Effector memory CD8-positive, alpha-beta T cell (primary cell): ENCODE measurements around the gene RBFOX2.

Experiments
- ATAC-seq: fragments of 150-1000 bp; cut with Tn5 transposase; replicated peaks from 2 replicates; pipeline ENCODE4 v1.10.0; 2021; ENCODE audit warnings: mild to moderate bottlenecking, moderate library complexity
- DNase-seq, 3 experiments: peaks; one replicate each; pipeline ENCODE4 v3.0.0; 2021
- H3K27ac Mint-ChIP-seq, 2 donors: one replicate each; pipeline ENCODE4 v1.8.0; 2022; ENCODE audit warnings: mild to moderate bottlenecking in 2 of 2, mixed read lengths in 2 of 2, moderate library complexity in 2 of 2
- H3K27me3 Mint-ChIP-seq, 2 donors: one replicate each; pipeline ENCODE4 v1.8.0; 2022; ENCODE audit warnings: mixed read lengths in 2 of 2
- H3K36me3 Mint-ChIP-seq: one replicate; pipeline ENCODE4 v1.8.0; 2022; ENCODE audit warnings: mild to moderate bottlenecking, moderate library complexity, mixed read lengths; ENCODE audit not compliant: insufficient read depth
- H3K4me1 Mint-ChIP-seq, 2 donors: one replicate each; pipeline ENCODE4 v1.8.0; 2022; ENCODE audit warnings: low read depth in 2 of 2, mixed read lengths in 2 of 2
- H3K4me3 Mint-ChIP-seq, 2 donors: one replicate each; pipeline ENCODE4 v1.8.0; 2022; ENCODE audit warnings: mild to moderate bottlenecking in 2 of 2, mixed read lengths in 2 of 2, moderate library complexity in 2 of 2
- H3K9me3 Mint-ChIP-seq, 2 donors: one replicate each; pipeline ENCODE4 v1.8.0; 2022; ENCODE audit warnings: mixed read lengths in 2 of 2

RBFOX2 gene

DNA sequence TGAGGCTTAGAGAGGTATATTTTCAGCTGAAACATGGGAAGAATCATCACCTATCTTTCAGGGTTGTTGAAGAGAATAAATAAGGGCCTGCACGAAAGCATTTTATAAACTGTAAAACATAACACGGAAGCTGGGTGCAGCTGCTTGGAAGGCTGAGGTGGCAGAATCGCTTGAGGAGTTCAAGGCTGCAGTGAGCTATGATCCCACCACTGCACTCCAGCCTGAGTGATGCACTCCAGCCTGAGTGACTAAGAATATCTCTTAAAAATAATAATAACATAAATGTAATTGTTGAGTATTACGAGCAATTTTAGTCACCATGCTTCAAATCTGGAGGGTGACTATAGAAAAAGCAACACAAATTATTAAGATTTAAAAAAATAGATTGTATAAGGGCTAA, 16.3 kb downstream of the RBFOX2 start:
- H3K4me3 Mint-ChIP-seq, result no peak overlapping the region
- H3K9me3 Mint-ChIP-seq, result no peaks in the 10 kb centered on the region

DNA sequence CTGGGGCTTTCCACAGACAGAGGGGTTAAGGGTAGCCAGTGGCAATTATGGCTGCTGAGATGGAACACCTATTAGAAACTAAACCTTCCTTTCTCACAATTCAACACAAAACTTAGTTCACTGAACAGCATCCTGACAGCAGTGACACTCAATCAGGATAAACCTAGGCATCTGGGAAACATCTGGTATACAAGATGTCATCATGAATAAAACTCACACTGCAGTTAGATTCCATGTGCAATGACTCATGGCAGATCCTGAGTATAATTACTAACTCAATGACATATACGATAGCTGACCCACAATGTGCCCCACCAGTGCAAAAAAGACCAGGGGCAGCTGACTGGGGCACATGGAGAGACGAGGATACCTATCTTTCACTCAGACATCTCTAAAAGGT, 17.7 kb downstream of the RBFOX2 start:
- H3K36me3 Mint-ChIP-seq, result peaks cover 3% of the 10 kb centered on the region
- DNase-seq, result no peak
- no peak for ATAC-seq

More for the DNA sequence above, 16.3 kb downstream of the RBFOX2 start:
- Mint-ChIP-seq H3K36me3 (peaks cover 3% of the 10 kb centered on the region), H3K27me3 (peaks cover 45 to 59% of the 10 kb centered on the region in 2 donors), H3K27ac (no peak overlapping the region), H3K4me1 (no peaks in the 10 kb centered on the region)
- no peak for ATAC-seq
- no peak for DNase-seq

DNA sequence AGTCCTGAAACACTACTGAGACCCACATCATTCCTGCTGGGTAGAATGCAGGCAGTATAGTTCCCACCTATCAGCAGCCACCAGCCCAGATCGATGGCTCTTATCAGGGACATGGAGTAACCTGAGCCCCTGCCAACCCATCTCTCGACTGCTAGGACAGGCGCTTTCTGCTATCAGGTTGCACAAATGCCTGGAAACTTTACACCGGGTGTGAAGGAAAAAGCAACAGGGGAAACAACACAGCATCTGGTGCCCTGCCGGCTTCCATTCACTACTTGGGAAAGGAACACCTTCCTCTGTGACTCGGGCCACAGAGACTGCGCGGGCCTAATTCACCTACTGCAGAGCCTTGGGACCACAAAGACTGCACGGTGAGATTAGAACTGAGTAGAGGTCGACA, 18.5 kb downstream of the RBFOX2 start:
- Mint-ChIP-seq H3K9me3 (no peaks in the 10 kb centered on the region), H3K4me1 (no peaks in the 10 kb centered on the region), H3K36me3 (peaks cover 3% of the 10 kb centered on the region), H3K27ac (no peak overlapping the region), H3K27me3 (peaks cover 38 to 52% of the 10 kb centered on the region in 2 donors), H3K4me3 (no peak overlapping the region)
- DNase-seq (no peak), ATAC-seq (no peak)

More for the DNA sequence above, 17.7 kb downstream of the RBFOX2 start:
- Mint-ChIP-seq H3K9me3 (no peaks in the 10 kb centered on the region), H3K4me1 (no peaks in the 10 kb centered on the region), H3K4me3 (no peak overlapping the region), H3K27me3 (peaks cover 41 to 55% of the 10 kb centered on the region in 2 donors), H3K27ac (no peak overlapping the region)

DNA sequence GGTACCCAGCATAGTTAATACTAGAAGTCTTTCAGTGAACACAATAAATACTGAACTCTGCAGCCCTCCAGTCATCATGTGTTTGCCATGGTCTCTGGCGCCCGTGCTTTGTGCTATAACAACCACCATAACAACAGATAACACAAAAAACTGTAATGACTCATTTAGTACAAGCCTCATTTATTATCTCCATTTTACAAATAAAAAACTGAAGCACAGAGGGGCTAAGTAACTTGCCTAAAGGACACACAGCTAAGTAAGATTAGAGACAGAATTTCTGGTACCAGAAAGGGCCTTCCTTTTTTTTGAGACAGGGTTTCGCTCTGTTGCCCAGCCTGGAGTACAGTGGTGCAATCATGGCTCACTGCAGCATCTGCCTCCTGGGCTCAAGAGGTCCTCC, 19.5 kb downstream of the RBFOX2 start:
- Mint-ChIP-seq H3K4me3 (no peak overlapping the region), H3K27ac (no peak overlapping the region), H3K9me3 (no peaks in the 10 kb centered on the region), H3K36me3 (peaks cover 3% of the 10 kb centered on the region), H3K4me1 (no peaks in the 10 kb centered on the region), H3K27me3 (peaks cover 48 to 54% of the 10 kb centered on the region in 2 donors)
- DNase-seq (no peak), ATAC-seq (no peak)

DNA sequence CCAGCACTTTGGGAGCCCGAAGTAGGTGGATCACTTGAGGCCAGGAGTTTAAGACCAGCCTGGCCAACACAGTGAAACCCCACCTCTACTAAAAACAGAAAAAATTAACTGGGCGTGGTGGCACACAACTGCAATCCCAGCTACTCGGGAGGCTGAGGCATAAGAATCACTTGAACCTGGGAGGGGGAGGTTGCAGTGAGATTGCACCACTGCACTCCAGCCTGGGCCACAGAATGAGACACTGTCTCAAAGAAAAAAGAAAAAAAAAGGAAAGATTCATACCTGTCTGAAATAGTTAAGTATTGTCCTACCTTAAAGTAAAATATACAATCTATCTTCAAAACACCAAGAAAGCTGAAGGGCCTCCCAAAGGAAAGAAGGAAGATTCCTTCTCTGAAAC, 20.1 kb downstream of the RBFOX2 start:
- no peaks in the 10 kb centered on the region for H3K9me3 Mint-ChIP-seq
- no peak for DNase-seq
- no peaks in the 10 kb centered on the region for H3K4me1 Mint-ChIP-seq
- H3K27ac Mint-ChIP-seq, result no peak overlapping the region
- no peak overlapping the region for H3K4me3 Mint-ChIP-seq
- ATAC-seq, result no peak
- H3K36me3 Mint-ChIP-seq, result peaks cover 3% of the 10 kb centered on the region
- H3K27me3 Mint-ChIP-seq, result peaks cover 51 to 55% of the 10 kb centered on the region in 2 donors

DNA sequence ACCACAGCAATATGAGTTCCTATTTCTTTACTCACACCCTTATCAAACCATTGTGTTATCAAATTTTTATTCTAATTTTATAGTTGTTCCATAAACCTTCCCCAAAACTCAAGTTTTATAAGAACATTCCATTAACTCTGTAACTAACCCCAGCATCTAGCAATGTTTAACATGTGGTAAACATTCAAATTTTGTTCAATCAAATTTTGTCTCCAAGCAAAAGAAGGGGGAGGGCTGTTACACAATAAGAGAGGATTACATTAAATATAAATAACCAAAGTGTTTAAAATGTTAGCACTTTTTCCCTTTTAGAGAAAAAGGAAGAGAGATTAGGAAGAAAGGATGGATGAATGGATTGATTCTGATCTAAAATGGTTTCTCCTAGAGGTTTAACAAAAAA, 20.5 kb downstream of the RBFOX2 start:
- peaks cover 47 to 51% of the 10 kb centered on the region in 2 donors for H3K27me3 Mint-ChIP-seq
- H3K9me3 Mint-ChIP-seq, result no peaks in the 10 kb centered on the region
- H3K27ac Mint-ChIP-seq, result no peak overlapping the region
- no peaks in the 10 kb centered on the region for H3K4me1 Mint-ChIP-seq
- no peak for ATAC-seq
- no peak overlapping the region for H3K4me3 Mint-ChIP-seq
- H3K36me3 Mint-ChIP-seq, result peaks cover 3% of the 10 kb centered on the region
- DNase-seq, result no peak

DNA sequence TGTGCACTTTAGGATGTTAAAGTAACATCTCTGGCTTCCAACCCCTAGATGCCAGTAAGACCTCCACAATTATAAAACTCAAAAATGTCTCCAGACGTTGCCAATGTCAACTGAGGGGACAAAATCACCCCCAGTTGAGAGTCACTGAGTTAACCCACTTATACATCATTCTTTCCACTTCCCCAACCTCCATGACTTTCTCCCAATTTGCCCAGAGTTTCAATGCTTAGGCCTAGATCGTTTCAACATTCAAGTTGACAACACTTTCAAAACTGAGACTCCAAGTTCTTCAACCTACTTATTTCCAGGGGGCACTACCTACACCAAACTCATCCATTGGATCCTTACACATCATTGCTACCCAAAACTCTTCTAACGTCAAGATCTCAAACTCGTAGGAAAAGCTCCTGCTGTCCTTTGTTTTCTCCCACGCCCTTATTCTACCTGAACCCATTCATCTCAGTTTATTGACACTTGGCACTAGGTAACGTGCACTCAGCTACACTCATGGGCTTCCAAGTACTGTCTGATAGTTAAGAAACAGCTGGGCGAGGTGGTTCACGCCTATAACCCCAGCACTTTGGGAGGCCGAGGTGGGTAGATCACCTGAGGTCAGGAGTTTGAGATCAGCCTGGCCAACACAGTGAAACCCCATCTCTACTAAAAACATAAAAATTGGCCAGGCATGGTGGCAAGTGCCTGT, 24.5 kb downstream of the RBFOX2 start:
- DNase-seq (no peak), ATAC-seq (no peak)
- Mint-ChIP-seq H3K4me3 (no peak overlapping the region), H3K36me3 (no peaks in the 10 kb centered on the region), H3K4me1 (no peaks in the 10 kb centered on the region), H3K9me3 (no peaks in the 10 kb centered on the region), H3K27me3 (peaks cover 34 to 43% of the 10 kb centered on the region in 2 donors), H3K27ac (no peak overlapping the region)

DNA sequence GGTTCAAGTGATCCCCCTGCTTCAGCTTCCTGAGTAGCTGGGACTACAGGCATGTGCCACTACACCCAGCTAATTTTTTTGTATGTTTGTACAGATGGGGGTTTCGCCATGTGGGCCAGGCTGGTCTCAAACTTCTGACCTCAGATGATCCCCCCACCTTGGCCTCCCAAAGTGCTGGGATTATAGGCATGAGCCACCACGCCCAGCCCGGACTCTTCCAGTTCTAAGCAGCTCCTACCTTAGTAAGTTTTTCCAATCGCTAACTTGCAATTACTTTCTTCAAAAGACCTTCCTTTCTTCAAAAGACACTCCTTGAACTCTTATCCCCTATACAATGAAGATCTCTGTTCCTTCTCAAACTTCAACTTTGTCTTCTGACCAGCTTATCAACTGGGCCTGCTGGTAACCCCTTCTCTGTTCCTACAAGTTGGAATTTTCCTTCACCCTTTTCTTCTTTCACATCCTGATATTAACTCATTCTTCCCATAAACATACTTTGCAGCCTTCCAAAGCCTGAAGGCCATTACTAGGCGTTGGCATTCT, 25.8 kb downstream of the RBFOX2 start:
- Mint-ChIP-seq H3K27ac (no peak overlapping the region), H3K4me3 (no peak overlapping the region), H3K4me1 (no peaks in the 10 kb centered on the region), H3K36me3 (no peaks in the 10 kb centered on the region), H3K9me3 (no peaks in the 10 kb centered on the region), H3K27me3 (peaks cover 46 to 49% of the 10 kb centered on the region in 2 donors)
- ATAC-seq, result no peak
- no peak for DNase-seq

DNA sequence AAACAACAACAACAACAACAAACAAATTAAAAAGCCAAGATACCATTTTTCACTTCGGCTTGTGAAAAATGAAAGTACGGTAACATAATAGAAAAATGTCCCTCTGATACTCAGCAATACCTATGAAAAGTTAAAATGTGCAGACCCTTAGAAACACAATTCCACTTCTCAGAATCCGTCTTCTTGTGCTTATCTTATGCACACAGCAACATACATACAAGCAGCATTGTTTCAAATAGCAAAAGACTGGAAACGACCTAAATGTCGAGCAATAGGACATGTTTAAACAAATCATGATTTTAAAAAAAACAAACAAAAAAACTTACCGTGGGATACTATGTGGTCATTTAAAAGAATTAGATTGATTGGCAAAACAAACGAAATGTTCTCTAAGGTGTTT, 26.5 kb downstream of the RBFOX2 start:
- no peaks in the 10 kb centered on the region for H3K9me3 Mint-ChIP-seq
- ATAC-seq (no peak), DNase-seq (no peak)
- peaks cover 51 to 52% of the 10 kb centered on the region in 2 donors for H3K27me3 Mint-ChIP-seq
- no peaks in the 10 kb centered on the region for H3K4me1 Mint-ChIP-seq
- no peaks in the 10 kb centered on the region for H3K36me3 Mint-ChIP-seq
- no peak overlapping the region for H3K4me3 Mint-ChIP-seq
- H3K27ac Mint-ChIP-seq, result no peak overlapping the region

DNA sequence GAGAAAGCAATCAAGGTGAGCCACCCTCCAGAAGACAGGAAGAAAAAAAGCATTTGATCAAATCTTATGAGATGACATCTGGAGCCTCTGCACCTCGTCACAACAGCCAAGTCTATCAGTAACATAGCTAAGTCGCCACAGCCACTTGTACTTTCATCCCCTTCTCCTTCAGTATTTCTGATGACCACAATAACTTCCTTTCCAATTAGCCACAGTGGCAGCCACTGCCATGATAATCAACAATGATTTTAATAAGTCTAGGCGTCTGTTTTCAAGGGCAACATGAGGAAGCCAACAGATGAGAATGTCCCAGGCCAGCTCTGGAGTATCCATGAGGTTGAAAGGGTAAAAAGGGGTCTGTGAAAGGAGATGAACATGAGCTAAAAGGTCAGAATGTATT, 29.9 kb downstream of the RBFOX2 start:
- ATAC-seq (no peak), DNase-seq (no peak)
- Mint-ChIP-seq H3K36me3 (no peaks in the 10 kb centered on the region), H3K4me3 (no peak overlapping the region), H3K4me1 (no peaks in the 10 kb centered on the region), H3K27me3 (peaks cover 40 to 43% of the 10 kb centered on the region in 2 donors), H3K9me3 (no peaks in the 10 kb centered on the region), H3K27ac (no peak overlapping the region)

DNA sequence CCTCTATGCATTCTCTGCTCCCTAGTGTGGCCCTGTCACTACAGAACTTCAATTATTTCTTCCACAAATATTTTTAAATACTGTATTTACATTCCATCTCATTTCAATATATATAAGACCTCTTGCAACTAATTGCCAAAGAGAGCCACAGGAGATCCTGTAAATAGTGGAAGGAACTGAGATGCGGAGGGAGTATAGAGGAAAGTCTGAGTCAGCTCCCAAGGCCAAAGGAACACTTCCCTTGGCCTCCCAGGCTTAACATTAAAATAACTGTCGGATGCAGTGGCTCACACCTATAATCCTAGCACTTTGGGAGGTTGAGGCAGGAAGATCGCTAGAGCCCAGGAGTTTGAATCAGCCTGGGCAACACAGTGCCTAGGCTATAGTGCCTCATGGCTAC, 31.2 kb downstream of the RBFOX2 start:
- no peaks in the 10 kb centered on the region for H3K9me3 Mint-ChIP-seq
- DNase-seq, result no peak
- no peaks in the 10 kb centered on the region for H3K4me1 Mint-ChIP-seq
- peaks cover 50 to 53% of the 10 kb centered on the region in 2 donors for H3K27me3 Mint-ChIP-seq
- H3K36me3 Mint-ChIP-seq, result no peaks in the 10 kb centered on the region
- no peak overlapping the region for H3K4me3 Mint-ChIP-seq
- H3K27ac Mint-ChIP-seq, result no peak overlapping the region
- ATAC-seq, result no peak

DNA sequence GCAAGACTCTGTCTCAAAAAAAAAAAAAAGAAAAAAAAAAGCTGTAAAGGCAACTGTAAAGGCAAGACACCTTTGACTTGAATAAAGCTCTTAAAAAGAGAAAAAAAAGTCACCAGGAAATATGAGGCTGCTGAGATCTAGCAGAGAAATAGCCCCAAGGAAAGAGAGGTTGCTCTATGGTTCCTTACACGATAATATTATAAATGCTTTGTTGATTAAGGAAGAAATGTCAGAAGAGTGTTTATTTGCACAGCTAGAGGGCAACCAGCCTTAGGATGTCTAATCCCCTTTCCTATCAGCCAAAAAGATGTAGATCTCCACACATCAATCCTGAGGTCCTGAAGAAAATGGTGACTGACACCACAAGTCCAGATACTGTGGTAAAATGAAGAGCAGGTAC, 32.0 kb downstream of the RBFOX2 start:
- no peak for ATAC-seq
- Mint-ChIP-seq H3K4me1 (no peaks in the 10 kb centered on the region), H3K36me3 (no peaks in the 10 kb centered on the region), H3K9me3 (no peaks in the 10 kb centered on the region), H3K4me3 (no peak overlapping the region), H3K27ac (no peak overlapping the region), H3K27me3 (peaks cover 50 to 56% of the 10 kb centered on the region in 2 donors)
- DNase-seq, result no peak

DNA sequence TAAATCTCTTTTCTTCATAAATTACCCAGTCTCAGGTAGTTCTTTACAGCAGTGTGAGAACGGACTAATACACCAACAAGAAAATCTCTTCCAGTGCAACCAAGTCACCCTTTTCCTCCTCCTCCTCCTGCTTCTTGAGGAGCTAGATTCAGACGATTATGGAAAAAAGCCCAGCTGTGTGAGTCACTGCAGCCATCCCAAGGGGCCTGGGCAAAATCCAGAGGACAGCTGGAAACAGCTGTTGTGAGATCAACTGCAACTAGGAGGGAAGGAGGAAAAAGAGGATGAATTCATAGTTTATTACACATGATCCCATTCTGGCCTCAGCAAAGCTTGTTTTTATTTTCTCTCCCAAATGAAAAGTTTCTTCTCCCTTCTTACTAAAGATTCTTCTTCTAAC, 32.9 kb downstream of the RBFOX2 start:
- no peak for DNase-seq
- no peak for ATAC-seq
- Mint-ChIP-seq H3K4me3 (no peak overlapping the region), H3K4me1 (no peaks in the 10 kb centered on the region), H3K36me3 (no peaks in the 10 kb centered on the region), H3K9me3 (no peaks in the 10 kb centered on the region), H3K27ac (no peak overlapping the region), H3K27me3 (peaks cover 47 to 56% of the 10 kb centered on the region in 2 donors)

DNA sequence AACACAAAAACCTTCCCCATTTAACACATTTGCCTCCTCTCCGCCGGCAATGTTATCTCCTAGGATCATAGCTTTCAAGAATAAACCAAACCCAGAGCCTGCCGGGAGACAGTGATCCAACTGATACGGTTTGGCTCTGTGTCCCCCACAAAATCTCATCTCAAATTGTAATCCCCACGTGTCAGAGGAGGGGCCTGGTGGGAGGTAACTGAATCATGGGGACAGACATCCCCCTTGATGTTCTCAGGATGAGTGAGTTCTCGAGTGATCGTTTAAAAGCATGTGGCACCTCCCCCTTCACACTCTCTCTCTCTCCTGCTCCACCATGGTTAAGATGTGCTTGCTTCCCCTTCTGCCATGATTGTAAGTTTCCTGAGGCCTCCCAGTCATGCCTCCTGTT, 33.3 kb downstream of the RBFOX2 start:
- no peak for ATAC-seq
- Mint-ChIP-seq H3K27ac (no peak overlapping the region), H3K4me3 (no peak overlapping the region), H3K9me3 (no peaks in the 10 kb centered on the region), H3K4me1 (no peaks in the 10 kb centered on the region), H3K27me3 (peaks cover 43 to 56% of the 10 kb centered on the region in 2 donors), H3K36me3 (no peaks in the 10 kb centered on the region)
- no peak for DNase-seq
